GM21367 (cell line): ENCODE results near the gene P4HA1.

Experiments used
- ATAC-seq: cut with Tn5 transposase; IDR thresholded peaks from one replicate; pipeline ENCODE4 v1.9.1; 2021; ENCODE audit not compliant: unreplicated experiment

Gene P4HA1

DNA sequence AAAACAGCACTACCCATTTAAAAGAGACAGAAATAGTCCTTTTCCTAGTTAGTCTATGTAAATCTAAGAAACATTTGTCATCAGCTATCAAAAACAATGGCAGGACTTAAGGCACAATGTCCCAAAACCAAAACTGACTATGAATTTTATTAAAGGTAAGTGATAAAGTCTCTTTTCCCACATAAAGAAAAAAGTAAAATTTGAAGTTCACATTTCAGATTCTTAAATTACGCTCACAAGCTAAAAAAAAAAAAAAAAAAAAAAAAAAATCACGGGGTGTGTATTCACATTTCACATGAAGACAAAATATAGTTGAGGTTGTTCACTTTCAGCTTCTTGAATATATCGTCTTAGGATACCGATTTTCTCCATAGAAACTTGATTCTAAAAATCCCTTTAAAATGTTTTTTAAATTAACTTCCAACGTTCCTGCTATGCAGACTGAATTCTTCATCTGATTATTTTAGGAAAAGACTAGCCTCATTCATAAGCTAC, 1.6 kb downstream of the P4HA1 start:
- ATAC-seq: no peak

DNA sequence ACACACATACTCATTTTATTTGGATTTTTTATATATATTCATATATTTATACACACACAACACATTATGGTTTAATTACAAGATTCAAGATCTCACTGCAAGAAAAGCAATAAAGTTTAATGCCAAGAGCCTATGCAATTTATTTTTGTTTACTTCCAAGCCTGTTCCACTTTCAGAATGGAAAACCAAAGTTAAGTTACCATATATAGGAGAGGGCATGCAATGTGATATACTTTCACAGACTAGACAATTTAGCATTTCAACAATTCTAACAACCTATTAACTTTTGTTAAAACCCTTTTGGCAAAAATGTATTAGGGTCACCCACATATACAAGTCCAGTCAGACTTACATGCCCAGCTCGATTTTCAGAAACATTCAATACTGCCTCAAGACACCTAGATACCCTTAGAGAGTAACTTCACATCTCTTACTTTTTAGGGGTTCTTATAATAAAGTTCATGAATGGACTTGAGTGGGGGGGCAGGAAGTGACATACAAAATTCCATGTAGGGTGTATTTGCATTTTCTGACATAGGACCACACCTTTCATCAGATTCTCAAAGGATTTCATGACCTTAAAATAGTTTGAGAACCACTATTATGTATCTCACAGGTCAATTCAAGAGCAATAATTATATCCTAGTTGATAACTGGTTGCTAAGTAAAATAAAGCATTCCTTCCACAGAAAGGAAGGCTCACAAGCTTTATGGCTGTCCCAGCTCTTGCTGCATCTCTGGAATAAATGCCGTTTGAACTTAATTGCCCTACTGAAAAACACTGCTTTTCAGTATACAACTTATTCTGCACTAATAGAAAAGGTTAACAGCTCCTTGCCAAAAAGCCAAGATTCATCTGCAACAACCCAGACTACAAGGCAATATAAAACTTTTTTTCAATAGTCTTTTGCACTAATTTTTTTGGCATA, 2.5 kb downstream of the P4HA1 start:
- no peak for ATAC-seq

DNA sequence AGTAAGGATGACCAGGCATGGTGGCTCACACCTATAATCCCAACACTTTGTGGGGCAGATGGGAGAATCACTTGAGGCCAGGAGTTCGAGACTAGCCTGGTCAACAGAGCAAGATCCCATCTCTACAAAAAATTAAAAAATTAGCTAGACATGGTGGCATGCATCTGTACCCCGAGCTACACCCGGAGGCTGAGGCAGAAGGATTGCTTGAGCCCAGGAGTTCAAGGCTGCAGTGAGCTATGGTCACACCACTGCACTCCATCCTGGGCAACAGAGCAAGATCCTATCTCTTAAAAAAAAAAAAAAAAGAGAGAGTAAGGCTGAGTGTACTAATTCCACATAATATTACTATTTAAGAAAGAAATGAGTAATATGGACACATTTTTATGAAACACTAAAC, 3.8 kb downstream of the P4HA1 start:
- ATAC-seq: no peak

DNA sequence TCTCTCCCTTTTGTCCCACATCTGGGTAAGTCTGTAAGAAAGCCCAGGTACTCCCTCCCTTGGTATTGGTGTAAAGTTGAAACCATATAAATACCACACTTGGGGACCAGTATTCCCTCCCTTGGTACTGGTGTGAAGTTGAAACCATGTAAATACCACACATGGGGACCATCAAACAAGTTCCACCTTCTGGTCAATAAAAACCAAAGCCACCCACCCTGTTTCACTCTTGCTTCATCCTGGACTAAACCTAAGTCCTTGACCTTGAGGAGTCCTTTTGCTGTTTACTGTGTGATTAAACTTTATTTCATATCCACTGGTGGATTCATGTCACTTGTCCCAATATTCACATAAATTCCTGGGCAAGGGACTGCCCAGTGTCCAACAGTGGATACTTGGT, 8.4 kb downstream of the P4HA1 start:
- ATAC-seq: no peak

DNA sequence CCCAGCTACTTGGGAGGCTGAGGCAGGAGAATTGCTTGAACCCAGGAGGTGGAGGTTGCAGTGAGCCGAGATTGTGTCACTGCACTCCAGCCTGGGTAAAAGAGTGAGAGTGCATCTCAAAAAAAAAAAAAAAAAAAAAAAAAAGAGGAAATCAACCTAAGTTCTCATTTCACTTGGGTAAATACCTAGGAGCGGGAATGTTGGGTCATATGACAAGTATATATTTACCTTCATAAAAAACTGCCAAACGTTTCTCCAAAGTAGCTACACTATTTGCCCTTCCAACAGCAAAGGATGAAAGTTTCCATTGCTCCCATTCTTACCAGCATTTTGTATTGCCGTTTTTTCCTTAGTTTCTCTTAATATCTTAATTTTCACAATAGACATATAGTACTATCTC, 9.8 kb downstream of the P4HA1 start:
- no peak for ATAC-seq

DNA sequence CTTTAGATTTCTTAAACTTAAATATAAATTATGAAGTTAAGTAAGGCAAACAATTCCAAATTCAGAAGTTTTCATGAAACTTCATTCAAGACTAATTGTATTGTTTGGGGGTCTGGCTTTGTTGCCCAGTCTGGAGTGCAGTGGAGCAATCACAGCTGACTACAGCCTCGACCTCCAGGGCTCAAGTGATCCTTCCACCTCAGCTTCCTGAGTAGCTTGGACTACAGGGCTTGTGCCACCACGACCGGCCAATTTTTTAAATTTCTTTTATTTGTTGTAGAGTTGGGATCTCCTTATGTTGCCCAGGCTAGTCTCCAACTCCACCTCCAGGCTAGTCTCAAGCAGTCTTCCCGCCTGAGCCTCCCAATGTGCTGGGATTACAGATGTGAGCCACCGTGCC, 12.5 kb downstream of the P4HA1 start:
- no peak for ATAC-seq

DNA sequence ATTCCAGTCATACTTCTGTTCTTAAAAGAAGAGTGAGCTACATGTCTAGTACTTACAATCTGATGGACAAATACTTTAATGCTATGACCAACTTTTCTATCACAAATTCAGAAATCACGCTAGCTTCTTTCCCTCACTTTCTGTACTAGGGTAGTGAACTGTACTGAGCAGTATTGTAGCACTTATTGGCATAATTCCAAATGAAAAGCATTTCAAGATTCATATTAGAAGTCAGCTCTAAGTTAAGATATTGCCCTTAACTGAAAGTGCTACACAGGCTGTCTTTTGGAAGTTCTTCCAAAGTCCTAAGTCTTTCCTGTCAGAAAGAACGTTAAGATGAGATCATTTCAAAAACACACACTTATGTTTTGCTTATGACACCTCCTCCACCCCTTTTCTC, 13.4 kb downstream of the P4HA1 start:
- ATAC-seq: no peak

DNA sequence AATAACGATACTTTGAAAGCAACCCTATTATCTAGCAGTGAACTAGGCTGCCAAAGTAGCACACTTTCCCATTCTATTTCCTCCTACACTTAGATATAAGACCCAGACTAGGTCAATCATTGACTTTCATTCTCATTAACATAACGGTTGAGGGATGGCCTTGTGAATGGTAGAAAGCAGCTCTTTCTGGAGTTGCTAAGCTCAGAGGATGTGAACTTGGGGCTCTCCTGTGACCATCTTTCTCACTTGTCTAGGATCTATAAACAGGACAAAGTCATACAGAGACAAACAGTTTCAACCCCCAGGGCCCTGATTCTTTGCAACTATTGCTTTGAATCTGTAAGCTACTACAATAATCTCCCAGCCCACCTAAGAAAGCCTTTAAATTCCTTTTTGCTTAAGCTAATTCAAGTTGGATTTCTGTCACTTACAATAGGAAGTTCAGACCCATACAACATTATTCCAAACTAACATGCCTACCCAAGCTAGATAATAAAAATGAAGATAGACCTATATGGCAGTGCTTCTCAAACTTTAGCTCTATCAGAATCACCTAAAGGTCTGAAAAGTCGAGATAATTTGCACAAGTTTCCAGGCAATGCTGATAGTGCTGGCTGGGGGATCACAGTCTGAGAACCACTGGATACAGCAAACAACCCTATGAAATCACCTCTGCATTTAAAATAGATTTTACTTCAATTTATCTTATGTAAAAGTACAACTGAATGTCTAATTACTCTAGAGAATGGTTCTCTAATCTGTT, 16.7 kb downstream of the P4HA1 start:
- ATAC-seq: no peak

DNA sequence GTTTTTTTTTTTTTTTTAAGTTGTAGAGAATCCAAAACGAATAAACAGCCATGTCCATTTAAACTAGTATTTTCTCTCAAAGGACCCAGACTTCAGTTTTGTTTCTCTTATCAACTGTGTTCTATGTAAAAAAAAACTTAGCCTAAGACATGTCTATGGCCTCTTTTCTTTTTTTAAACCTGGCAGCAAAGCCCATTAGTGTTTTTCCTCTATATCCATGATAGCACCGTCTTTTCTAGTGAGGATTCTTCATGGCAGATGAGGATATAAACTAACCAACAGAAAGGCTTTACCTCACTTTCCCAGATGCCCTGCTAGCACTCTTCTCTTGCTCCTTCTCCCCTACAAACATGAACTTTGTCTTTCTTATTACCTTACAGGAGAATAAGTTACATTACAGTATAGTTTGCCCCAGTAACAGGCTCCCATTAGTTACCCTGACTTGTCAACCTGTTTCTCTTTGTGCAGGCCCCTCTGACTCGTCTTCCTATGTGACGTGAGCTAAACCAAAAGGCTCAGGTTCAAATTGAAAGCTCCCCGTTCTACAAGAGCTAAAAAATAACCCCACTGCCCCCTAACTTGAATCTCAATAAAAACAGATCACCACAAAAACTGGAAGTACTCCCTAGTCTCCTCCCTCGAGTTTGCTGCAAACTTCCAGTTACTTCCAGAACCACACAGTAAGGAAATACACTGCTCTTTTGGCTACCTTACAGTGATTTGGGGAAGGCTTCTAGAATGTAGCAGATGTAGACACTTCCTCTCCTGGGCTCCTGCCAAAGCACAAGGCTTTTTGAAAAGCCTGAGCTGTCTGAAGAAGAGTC, 20.1 kb downstream of the P4HA1 start:
- ATAC-seq: no peak

DNA sequence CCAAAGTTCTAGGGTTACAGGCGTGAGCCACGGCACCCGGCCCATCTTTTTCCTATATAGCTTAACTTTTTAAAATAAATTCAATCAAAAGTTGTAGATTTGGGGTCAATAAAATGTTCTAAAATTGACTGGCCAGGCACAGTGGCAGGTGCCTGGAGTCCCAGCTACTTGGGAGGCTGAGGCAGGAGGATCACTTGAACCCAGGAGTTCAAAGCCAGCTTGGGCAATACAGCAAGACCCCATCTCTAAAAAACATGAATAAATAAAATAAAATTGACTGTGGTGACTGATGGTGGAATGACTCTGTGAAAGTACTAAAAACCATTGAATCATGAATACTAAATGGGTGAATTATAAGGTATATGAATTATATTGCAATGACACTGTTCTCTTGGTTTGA, 20.8 kb downstream of the P4HA1 start:
- no peak for ATAC-seq

DNA sequence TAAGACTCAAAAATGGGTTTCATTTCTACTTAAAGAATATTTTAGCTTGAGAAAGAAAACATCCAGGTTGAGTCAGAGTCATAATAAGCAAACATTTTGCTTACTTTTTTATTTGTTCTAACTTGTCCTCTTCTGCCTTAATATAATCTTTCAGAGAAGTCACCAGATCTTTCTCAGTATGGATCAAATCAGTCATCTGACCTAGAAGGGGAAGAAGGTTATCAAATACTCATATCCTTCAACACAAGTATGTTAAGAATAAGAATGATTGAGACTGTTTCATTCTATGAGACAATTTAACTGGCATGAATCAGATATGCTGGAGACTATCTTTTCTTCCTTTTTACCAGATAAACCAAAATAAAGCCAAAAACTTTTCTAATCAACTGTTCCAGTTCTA, 23.0 kb downstream of the P4HA1 start:
- ATAC-seq: no peak

DNA sequence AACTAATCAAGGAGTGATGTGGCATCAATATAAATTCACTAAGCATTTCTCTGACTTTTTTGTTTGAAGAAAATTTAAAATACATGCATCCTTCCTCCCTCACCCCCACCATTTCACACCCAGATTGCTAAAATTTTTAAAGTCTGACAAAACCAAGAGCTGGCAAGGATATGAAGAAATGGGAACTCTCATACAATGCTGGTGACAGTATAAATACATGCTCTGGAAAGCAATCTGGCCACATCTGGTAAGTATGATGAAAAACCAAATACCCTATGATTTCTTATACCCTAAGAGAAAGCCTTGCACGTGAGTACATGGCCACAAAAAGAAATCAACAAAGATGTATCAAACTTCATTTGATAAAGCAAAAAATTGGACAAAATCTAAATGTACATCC, 31.2 kb downstream of the P4HA1 start:
- no peak for ATAC-seq

DNA sequence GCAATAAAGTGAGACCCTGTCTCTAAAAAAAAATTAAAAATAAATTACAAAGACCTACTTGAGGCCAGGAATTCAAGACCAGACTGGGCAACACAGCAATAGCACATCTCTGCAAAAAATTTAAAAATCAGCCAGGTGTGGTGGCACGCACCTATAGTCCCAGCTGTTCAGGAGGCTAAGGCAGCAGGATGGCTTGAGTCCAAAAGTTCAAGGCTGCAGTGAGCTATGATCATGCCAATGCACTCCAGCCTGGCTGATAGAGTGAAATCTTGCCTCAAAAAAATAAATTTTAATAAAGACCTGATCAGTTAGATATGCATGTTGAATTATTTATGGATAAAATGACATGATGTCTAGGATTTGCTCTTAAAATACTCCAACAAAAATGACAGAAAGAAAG, 34.9 kb downstream of the P4HA1 start:
- no peak for ATAC-seq

DNA sequence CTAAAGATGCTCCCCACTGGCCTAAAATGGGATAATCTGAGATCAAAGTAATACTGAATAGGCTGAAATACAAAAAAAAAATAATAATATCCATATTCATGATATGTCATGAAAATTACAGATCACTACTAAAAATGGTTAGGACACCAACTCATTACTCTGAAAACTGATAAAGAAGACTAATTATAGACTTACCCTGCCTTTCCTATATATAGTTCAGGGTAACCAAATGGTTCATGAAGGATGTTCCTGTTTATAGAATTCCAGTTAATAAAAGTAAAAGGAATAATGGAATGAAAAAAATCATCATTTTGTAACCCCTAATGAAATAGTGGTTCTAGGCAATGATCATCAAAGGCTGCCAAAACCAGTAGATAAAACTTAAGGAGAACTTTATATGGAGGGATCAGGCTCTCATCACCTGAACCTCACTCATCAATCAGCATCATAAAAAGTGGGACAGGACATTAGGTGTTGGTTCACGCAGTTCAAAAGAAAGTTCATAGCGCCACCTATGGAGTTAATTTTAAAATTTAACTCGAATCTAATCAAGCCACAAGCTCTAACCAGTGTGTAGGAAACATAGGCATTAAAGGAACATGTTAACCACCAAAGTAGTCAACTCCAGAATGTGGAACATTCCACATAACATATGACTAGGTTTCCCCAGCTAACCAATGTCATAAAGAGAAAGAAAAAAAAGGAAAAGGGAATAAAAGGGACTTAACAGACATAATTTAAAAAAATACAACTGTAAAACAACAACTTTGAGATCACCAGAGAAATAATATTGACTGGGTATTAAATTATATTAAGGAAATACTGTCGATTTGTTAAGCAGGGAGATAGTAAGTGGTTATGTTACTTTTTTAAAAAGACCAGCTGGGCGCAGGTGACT, 35.7 kb downstream of the P4HA1 start:
- no peak for ATAC-seq

DNA sequence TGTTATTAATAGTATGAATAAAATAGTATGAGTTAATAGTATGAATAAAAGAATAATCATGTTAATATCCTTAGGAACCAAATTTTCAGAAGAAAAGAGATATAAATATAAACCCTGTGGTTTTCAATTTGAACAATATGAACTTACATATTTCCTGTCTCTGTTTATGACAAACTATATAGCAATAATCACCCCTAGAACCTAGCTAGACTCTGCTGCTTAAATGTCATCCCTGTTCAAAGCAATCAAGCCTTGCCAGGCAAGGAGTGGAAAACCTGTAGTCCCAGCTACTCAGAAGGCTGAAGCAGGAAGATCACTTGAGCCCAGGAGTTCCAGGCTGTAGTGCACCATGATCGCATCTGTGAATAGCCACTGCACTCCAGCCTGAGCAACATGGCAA, 36.5 kb downstream of the P4HA1 start:
- ATAC-seq: no peak

DNA sequence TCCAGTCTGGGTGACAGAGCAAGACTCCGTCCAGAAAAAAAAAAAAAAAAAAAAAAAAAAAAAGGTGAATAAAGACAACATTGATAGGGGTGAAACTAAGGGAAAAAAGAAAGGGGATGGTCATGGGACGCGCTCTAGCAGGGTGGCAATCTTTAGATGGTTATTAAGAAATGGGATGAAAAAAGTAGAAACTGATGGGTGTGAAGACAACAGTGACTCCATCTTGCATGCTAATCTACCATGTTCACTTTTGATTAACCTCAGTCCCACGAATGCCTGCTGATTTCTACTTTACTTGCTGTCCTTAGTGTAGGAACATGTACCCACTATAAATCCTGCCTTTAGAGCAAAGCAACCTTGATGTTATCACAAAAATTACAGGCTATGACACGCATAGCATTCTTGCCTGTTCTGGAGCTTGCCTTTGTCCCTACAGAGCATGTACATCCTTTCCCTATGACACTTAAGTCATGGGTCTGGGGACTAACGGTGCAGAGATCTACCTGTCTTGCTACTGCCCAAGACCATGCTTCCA, 38.5 kb downstream of the P4HA1 start:
- no peak for ATAC-seq

DNA sequence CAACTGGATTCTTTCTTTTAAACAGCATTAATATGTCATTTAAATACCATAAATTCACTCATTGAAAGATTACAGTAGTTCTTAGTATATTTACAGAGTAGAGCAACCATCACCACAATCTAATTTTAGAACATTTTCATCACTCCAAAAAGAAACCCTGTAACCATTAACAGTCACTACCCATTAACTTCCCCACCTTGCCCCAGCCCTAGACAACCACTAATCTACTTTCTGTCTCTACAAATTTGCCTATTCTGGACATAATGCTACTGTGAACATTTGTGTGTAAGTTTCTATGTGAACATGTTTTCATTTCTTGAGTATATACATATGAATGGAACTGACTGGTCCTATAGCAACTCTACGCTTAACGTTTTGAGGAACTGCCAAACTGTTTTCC, 42.4 kb downstream of the P4HA1 start:
- no peak for ATAC-seq

DNA sequence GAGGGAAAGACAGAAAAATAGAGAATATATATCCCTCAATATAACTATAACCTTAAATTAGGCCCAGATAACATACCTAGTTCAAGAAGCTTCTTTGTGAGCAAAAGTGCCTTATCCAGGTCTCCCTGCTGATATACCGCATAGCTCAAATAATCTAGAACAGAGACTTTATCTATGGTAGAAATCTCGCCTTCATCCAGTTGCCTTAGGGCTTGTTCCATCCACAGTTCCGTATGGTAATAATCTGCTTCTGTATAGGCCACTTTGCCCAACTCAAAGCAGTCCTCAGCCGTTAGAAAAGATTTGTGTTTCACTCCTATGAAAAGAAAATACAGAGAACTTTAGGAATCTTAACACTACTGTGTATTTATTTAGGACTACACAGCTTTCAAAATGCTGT, 43.4 kb downstream of the P4HA1 start:
- ATAC-seq: no peak

DNA sequence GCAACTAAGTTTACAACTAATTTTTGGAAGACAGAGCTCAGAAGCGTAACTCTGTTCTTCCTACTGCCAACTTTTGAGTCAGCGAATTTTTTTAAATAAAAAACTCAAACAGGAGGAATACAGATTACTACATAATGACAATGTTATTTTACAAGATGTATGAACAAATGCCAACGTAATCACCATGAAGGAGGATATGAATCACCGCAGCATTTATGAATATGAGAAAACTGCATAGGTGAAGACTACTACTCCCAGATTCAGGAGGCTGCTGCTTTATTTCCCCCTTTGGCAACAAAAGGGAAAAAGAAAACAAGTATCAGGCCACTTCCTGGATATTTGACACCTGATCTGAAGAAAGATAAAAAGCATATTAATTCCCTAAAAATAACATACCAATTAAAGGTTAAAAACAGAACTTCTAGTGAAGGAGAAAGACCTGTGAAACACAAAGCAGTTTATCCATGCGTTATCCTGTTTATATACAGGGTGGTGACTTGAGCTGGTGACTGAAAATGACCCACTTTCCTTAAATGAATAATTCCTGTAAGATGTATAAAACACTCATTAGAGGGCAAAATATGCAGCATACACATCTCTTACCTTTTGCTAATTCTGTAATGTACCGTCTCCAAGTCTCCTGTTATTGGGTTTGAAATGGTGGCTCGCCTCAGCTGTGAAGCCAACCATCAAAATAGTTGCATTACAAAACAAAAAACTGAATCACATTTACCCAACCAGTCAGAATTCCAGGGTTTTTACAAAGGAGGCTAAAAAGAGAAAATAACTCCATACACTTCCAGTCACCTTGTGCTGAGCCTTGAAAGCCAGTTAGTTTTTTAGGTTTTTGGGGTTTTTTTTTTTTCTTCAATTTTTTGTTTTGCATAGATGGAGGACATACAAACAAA, 52.0 kb downstream of the P4HA1 start:
- no peak for ATAC-seq
